Measurements from ENCODE around the gene CAB39L. TPM values are rescaled to one million over a fixed set of nuclear protein-coding genes. Genes with fewer than 3 reads are reported as not detected.

CAB39L gene
- total and polyA plus RNA-seq, 2 experiments from 2014 or later = 6.1 to 7.3 TPM

DNA sequence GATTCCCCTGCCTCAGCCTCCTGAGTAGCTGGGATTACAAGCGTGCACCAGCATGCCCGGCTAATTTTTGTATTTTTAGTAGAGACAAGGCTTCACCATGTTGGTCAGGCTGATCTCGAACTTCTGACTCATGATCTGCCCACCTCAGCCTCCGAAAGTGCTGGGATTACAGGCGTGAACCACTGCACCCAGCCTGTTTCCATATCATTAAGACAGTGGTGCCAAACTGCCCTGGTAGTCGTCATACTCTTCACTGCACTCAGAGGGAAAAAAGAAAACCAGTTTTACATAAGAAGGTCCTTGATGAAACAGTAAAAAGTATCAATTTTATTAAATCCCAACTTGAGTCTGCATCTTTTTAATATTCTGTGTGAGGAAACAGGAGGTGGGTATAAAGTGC is 181.2 kb downstream of the CAB39L start:
- WGBS, 2 experiments (ENCODE audit: low coverage in 1 of 2, low lambda C conversion rate in 2 of 2, missing lambda C conversion rate in 2 of 2) = 87 to 89% methylated on average over 6 of the region's 6 CpGs
- Histone ChIP-seq H4K20me1 (ENCODE audit: insufficient read depth) (no peaks in the 10 kb centered on the region), H3F3A (ENCODE audit: insufficient read depth) (no peaks in the 10 kb centered on the region; the same call in 1 of the 2 replicates), H3K4me2 (ENCODE audit: unreplicated experiment) (no peak overlapping the region), H3K27me3 (replicated peaks; ENCODE audit: insufficient read depth) (no peaks in the 10 kb centered on the region), H2AFZ (no peak overlapping the region), H3K9me3 (ENCODE audit: low read depth) (no peaks in the 10 kb centered on the region), H3K27ac (no peak overlapping the region), H3K9ac (no peak overlapping the region), H3K36me3 (ENCODE audit: low read depth) (peaks cover 31% of the 10 kb centered on the region; the same call in 1 of the 2 replicates), H3K9me2 (ENCODE audit: insufficient read depth) (no peaks in the 10 kb centered on the region), H3K4me3 (no peak overlapping the region), H3K4me1 (ENCODE audit: insufficient read depth) (no peaks in the 10 kb centered on the region), H3K79me2 (ENCODE audit: insufficient read depth) (no peaks in the 10 kb centered on the region)
- TF ChIP-seq EZH2 (IDR thresholded peaks at IDR 0.05; ENCODE audit: insufficient read depth, poor library complexity, severe bottlenecking) (no peak), EZH2phosphoT487 (IDR thresholded peaks at IDR 0.05; ENCODE audit: insufficient read depth, low read depth) (no peak)
- no peak for DNase-seq
- in situ Hi-C loops (cut with MboI) = no loop called here

DNA sequence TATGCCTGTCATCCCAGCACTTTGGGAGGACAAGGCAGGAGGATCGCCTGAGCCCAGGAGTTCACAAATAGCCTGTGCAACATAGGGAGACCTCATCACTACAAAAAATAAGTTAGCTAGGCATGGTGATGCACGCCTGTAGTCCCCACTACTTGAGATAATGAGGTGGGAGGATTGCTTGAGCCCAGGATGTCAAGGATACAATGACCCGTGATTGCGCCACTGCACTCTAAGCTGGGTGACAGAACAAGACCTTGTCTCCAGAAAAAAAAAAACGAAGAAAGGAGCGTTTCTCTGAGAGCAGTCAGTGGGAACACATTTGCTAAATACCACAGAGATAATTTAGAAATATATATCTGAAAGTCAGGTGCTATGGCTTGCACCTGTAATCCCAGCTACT is 184.3 kb downstream of the CAB39L start:
- Histone ChIP-seq H3K4me2 (ENCODE audit: unreplicated experiment) (no peak overlapping the region), H4K20me1 (ENCODE audit: insufficient read depth) (no peaks in the 10 kb centered on the region), H3K9ac (no peak overlapping the region), H2AFZ (no peak overlapping the region), H3K36me3 (ENCODE audit: low read depth) (peaks cover 51% of the 10 kb centered on the region), H3F3A (ENCODE audit: insufficient read depth) (no peaks in the 10 kb centered on the region), H3K4me3 (no peak overlapping the region), H3K9me2 (ENCODE audit: insufficient read depth) (no peaks in the 10 kb centered on the region), H3K79me2 (ENCODE audit: insufficient read depth) (no peaks in the 10 kb centered on the region), H3K4me1 (ENCODE audit: insufficient read depth) (no peaks in the 10 kb centered on the region), H3K9me3 (ENCODE audit: low read depth) (no peaks in the 10 kb centered on the region), H3K27me3 (replicated peaks; ENCODE audit: insufficient read depth) (no peaks in the 10 kb centered on the region), H3K27ac (no peak overlapping the region)
- WGBS, 2 experiments (ENCODE audit: low coverage in 1 of 2, low lambda C conversion rate in 2 of 2, missing lambda C conversion rate in 2 of 2) = 97 to 99% methylated on average over 6 of the region's 6 CpGs
- in situ Hi-C loops (cut with MboI) = no loop called here
- TF ChIP-seq EZH2phosphoT487 (IDR thresholded peaks at IDR 0.05; ENCODE audit: insufficient read depth, low read depth) (no peak), EZH2 (IDR thresholded peaks at IDR 0.05; ENCODE audit: insufficient read depth, poor library complexity, severe bottlenecking) (no peak)
- DNase-seq = no peak

Other genes with a start within 250 kb of the CAB39L start
- not detected in 2 replicates for gene MLNR, start 223.7 kb downstream of the CAB39L start, total RNA-seq (2014; rRNA removed; shearing (Covaris generic))
- gene MLNR, start 223.7 kb downstream of the CAB39L start, polyA plus RNA-seq (2016; fragmentation: Nextera tagmentation; extraction: Ambion mirVana) = not detected in 2 replicates
- gene CDADC1, start 196.1 kb downstream of the CAB39L start, total RNA-seq (2014; rRNA removed; shearing (Covaris generic)) = 1.8 and 8.7 TPM in 2 replicates
- gene CDADC1, start 196.1 kb downstream of the CAB39L start, polyA plus RNA-seq (2016; fragmentation: Nextera tagmentation; extraction: Ambion mirVana) = 12.6 and 13.7 TPM in 2 replicates
- gene SETDB2, start 210 bp upstream of the CAB39L start, total RNA-seq (2014; rRNA removed; shearing (Covaris generic)) = 2.8 and 5.3 TPM in 2 replicates
- 5.1 and 5.7 TPM in 2 replicates for gene SETDB2, start 210 bp upstream of the CAB39L start, polyA plus RNA-seq (2016; fragmentation: Nextera tagmentation; extraction: Ambion mirVana)
- gene PHF11, start 51.9 kb upstream of the CAB39L start, total RNA-seq (2014; rRNA removed; shearing (Covaris generic)) = 13.4 and 16.9 TPM in 2 replicates
- 29.3 and 29.6 TPM in 2 replicates for gene PHF11, start 51.9 kb upstream of the CAB39L start, polyA plus RNA-seq (2016; fragmentation: Nextera tagmentation; extraction: Ambion mirVana)
- gene RCBTB1, start 141.5 kb upstream of the CAB39L start, total RNA-seq (2014; rRNA removed; shearing (Covaris generic)) = 9.5 and 14.5 TPM in 2 replicates
- gene RCBTB1, start 141.5 kb upstream of the CAB39L start, polyA plus RNA-seq (2016; fragmentation: Nextera tagmentation; extraction: Ambion mirVana) = 9.4 and 9.9 TPM in 2 replicates
- not detected in 2 replicates for gene ARL11, start 184.4 kb upstream of the CAB39L start, total RNA-seq (2014; rRNA removed; shearing (Covaris generic))
- gene ARL11, start 184.4 kb upstream of the CAB39L start, polyA plus RNA-seq (2016; fragmentation: Nextera tagmentation; extraction: Ambion mirVana) = not detected in 2 replicates
- gene EBPL, start 247.4 kb upstream of the CAB39L start, total RNA-seq (2014; rRNA removed; shearing (Covaris generic)) = 54.3 and 68.3 TPM in 2 replicates
- 65.0 and 67.7 TPM in 2 replicates for gene EBPL, start 247.4 kb upstream of the CAB39L start, polyA plus RNA-seq (2016; fragmentation: Nextera tagmentation; extraction: Ambion mirVana)

Data from GM23248 (cell line).